Transverse colon (tissue), 4 donors: ENCODE data around the gene PCP4. TPM values are rescaled to one million over a fixed set of nuclear protein-coding genes. Genes with fewer than 3 reads are reported as not detected.

ENCODE experiments used
- DNase-seq: peaks from one replicate; pipeline ENCODE4 v3.0.0-alpha.2; 2019
- H3K27ac ChIP-seq, 4 donors: fragments of 200-600 bp; sonication (generic); 2 replicates each; pipeline ENCODE4 v1.5.1; 2016 to 2018; ENCODE audit warnings: inconsistent platforms in 4 of 4
- H3K27me3 ChIP-seq: fragments of 200-600 bp; sonication (generic); 2 replicates; pipeline ENCODE4 v1.5.1; 2017; ENCODE audit warnings: inconsistent platforms
- H3K36me3 ChIP-seq, 4 donors: fragments of 200-600 bp; sonication (generic); 2 replicates each; pipeline ENCODE4 v1.5.1; 2017 to 2019; ENCODE audit warnings: inconsistent platforms in 4 of 4
- H3K4me1 ChIP-seq, 4 donors: fragments of 200-600 bp; sonication (generic); 2 replicates each; pipeline ENCODE4 v1.5.1; 2017 to 2020; ENCODE audit warnings: inconsistent platforms in 4 of 4
- H3K4me3 ChIP-seq, 4 donors: fragments of 200-600 bp; sonication (generic); 1 replicate in 1 of 4; 2 replicates in 3 of 4; pipeline versions ENCODE4 v1.5.1 to v1.6.1; 2017 to 2019; ENCODE audit warnings: inconsistent platforms in 4 of 4
- H3K9me3 ChIP-seq, 2 donors: fragments of 200-600 bp; sonication (generic); 2 replicates each; pipeline ENCODE4 v1.5.1; 2017 to 2019; ENCODE audit warnings: inconsistent platforms in 2 of 2
- CTCF ChIP-seq, 5 experiments: fragments of 200-600 bp in 3 of 5; fragments of 450-650 bp in 2 of 5; sonication (generic) in 3 of 5; IDR thresholded peaks; 1 replicate in 2 of 5; 2 replicates in 3 of 5; pipeline ENCODE4 v1.5.1; 2016 to 2017; ENCODE audit warnings: antibody characterized with exemption in 5 of 5, inconsistent platforms in 3 of 5, mild to moderate bottlenecking in 2 of 5, moderate library complexity in 1 of 5
- EP300 ChIP-seq: sonication (generic); formaldehyde crosslinking; IDR thresholded peaks from one replicate; pipeline ENCODE4 v1.6.1; 2017; ENCODE audit warnings: antibody characterized with exemption, low read depth
- POLR2A ChIP-seq: fragments of 450-650 bp; IDR thresholded peaks from one replicate; pipeline ENCODE4 v1.6.1; 2016; ENCODE audit warnings: antibody characterized with exemption, mild to moderate bottlenecking, moderate library complexity
- POLR2AphosphoS5 ChIP-seq, 3 donors: sonication (generic); formaldehyde crosslinking; IDR thresholded peaks; one replicate each; pipeline ENCODE4 v1.6.1; 2016; ENCODE audit warnings: antibody characterized with exemption in 3 of 3
- WGBS, 2 donors: methylation state at CpG; one replicate each; pipeline ENCODE4 v1.1.5; 2018; ENCODE audit warnings: low coverage in 1 of 2; 5-methylcytosine and 5-hydroxymethylcytosine counted together
- in situ Hi-C, 4 donors: fragments of 200-750 bp; cut with MboI; loops; one replicate each; pipeline versions ENCODE4 v1.15.0 to v1.15.1; 2017; ENCODE audit warnings: low sequenced_read_pairs in 3 of 4, low pct_ligation_motif_present in 1 of 4, low pct_unique_long_range_greater_than_20kb in 1 of 4
- intact Hi-C: fragments of 100-400 bp; cut with DNase I; formaldehyde crosslinking; loops from one replicate; pipeline ENCODE4 v1.15.1; 2023; ENCODE audit warnings: low total_unique reads
- total RNA-seq, 4 donors: library from RNA; depleted of rRNA; stranded (reverse); fragments of >200 nt; gene quantifications; one replicate each; pipeline ENCODE4 v1.1.0, GENCODE V29; 2016

Gene PCP4
- total RNA-seq, 4 donors from 2014 or later: 8.9 to 17.3 (median 13.1) TPM; not detected in 1

DNA sequence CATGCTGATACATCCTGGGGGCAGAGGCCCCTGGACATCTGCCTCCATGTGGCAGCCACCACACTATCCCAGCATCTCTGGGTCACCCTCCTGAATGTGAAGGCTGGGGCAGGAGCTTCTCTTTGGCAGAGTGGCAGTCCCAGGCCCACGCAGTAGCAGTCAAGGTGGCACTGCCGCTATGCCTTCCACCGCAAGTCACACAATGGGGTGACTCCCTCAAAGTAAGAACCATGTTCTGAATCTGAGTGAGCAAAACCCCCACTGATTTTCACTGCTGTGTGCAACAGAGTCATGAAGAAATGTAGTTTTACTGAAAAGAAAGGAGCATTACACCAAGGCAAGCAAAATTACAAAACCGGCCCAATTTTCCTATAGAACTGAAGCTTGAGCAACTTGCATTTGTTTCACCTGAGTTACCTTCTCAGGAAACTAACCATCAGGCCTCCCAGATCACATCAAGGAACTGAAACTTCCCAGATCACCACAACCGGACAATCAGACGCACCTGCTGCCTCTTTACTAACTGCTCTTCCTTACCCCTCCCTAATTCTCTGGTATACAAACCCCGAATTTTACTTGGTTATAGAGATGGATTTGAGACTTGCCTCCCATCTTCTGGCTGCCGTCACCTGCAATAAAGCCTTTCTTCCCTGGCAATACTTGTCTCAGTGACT lies 102.6 kb downstream of the PCP4 start:
- Histone ChIP-seq H3K9me3 (no peaks in the 10 kb centered on the region), H3K27ac (no peak overlapping the region), H3K36me3 (no peaks in the 10 kb centered on the region), H3K4me3 (no peak overlapping the region), H3K27me3 (peaks cover 3% of the 10 kb centered on the region), H3K4me1 (no peaks in the 10 kb centered on the region)
- no peak for DNase-seq
- intact Hi-C loops: no loop called here
- WGBS, 2 donors: 44 to 77% methylated on average over 3 to 8 of the region's 8 CpGs
- in situ Hi-C loops: no loop called here
- no peak for TF ChIP-seq POLR2AphosphoS5 (IDR thresholded peaks at IDR 0.05)
- no peak for TF ChIP-seq CTCF (IDR thresholded peaks at IDR 0.05)
- no peak for TF ChIP-seq EP300
- TF ChIP-seq POLR2A: no peak

DNA sequence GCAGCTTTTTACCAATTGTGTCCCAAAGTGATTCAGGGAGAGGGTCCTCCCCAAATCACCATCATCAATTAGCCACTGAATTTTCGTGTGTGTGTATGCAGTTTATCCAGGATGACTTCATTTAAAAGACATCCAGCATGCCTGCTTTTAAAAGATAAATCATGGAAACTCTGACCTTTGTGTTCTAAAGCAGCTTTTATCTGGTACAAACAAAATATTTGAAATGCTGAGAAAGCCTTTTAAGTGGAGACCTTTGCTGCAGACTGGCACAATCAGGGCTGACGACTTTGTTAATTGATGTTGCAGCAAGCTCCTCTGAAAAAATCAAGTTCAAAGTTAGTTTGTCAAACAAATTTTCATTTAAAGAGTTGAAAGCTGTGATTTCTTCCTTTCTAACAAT lies 104.7 kb downstream of the PCP4 start:
- in situ Hi-C loops: no loop called here
- WGBS, 2 donors: 5 to 17% methylated on average over 2 of the region's 2 CpGs
- no peaks in the 10 kb centered on the region for H3K9me3 ChIP-seq

GRCh38 chr21:39972471-39972870 lies 105.2 kb downstream of the PCP4 start:
- TF ChIP-seq CTCF (IDR thresholded peaks at IDR 0.05) (no peak), POLR2AphosphoS5 (IDR thresholded peaks at IDR 0.05) (no peak), EP300 (no peak), POLR2A (no peak)
- Histone ChIP-seq H3K4me3 (no peak overlapping the region), H3K4me1 (no peaks in the 10 kb centered on the region), H3K9me3 (no peaks in the 10 kb centered on the region), H3K27ac (no peak overlapping the region), H3K36me3 (no peaks in the 10 kb centered on the region), H3K27me3 (peaks cover 4% of the 10 kb centered on the region)
- WGBS, 2 donors: 49% methylated on average over 4 of the region's 4 CpGs; no CpG with 5 or more reads in 1 of the 2 donors
- intact Hi-C loops: no loop called here
- in situ Hi-C loops: no loop called here
- no peak for DNase-seq

More for the DNA sequence above, 104.7 kb downstream of the PCP4 start:
- no peak overlapping the region for H3K27ac ChIP-seq
- H3K27me3 ChIP-seq: peaks cover 4% of the 10 kb centered on the region
- no peaks in the 10 kb centered on the region for H3K36me3 ChIP-seq
- no peak for TF ChIP-seq POLR2AphosphoS5 (IDR thresholded peaks at IDR 0.05)
- no peak for TF ChIP-seq CTCF (IDR thresholded peaks at IDR 0.05)
- TF ChIP-seq POLR2A: no peak
- no peak overlapping the region for H3K4me3 ChIP-seq
- no peaks in the 10 kb centered on the region for H3K4me1 ChIP-seq
- DNase-seq: no peak
- intact Hi-C loops: no loop called here

DNA sequence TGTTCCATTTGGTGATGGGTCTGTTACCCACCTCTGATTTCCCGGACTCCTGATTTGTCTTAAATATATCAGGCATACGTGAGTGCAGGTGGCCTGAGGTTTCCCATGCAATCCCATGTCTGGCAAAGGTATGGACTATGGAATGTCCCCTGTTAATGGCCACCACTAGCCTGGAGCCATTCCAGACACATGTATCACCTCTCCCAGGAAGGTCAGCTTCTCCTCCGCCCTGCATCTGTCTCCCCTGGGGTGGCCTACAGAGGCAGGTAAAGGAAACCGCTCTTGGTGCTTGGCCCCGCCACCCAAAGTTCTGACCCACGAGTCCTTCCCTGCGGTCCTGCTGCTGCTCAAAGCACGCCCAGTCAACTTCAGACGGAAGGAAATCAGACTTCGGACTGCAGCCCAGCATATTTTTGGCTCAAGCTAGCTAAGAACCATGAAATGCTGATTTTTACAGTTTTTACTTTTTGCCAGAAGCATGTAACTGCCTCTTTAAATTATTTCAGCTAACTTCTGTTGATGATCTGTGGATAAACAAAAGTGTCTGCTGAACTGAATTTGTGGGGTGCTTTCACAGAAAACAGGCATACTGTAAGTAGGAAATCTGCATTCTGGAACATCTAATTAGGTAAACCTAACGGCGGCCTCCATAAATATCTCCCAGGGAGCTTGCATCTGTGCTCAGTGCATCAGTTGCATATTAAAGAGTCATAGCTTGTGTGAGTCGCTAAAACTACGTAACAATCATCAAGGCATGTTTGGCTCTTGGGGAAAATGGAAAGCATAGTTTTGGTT lies 105.9 kb downstream of the PCP4 start:
- Histone ChIP-seq H3K4me3 (no peak overlapping the region), H3K4me1 (no peaks in the 10 kb centered on the region), H3K9me3 (no peaks in the 10 kb centered on the region), H3K27ac (no peak overlapping the region), H3K27me3 (peaks cover 4% of the 10 kb centered on the region), H3K36me3 (no peaks in the 10 kb centered on the region)
- intact Hi-C loops (no loop called here), in situ Hi-C loops (no loop called here)
- DNase-seq: no peak
- 83 to 88% methylated on average over 6 to 14 of the region's 14 CpGs for WGBS, 2 donors
- TF ChIP-seq POLR2AphosphoS5 (IDR thresholded peaks at IDR 0.05) (no peak), EP300 (no peak), POLR2A (no peak), CTCF (IDR thresholded peaks at IDR 0.05) (no peak)
